HUES48 (cell line): ENCODE data around the gene DSCAM.

Source experiments
- H3K27ac ChIP-seq: one replicate; pipeline ENCODE4 v1.7.0; 2013; ENCODE audit warnings: low read depth, low read length, inconsistent platforms
- H3K27me3 ChIP-seq: 2 replicates; pipeline ENCODE4 v1.6.1; 2013; ENCODE audit warnings: mild to moderate bottlenecking, low read length; ENCODE audit not compliant: control insufficient read depth, insufficient read depth
- H3K36me3 ChIP-seq: 2 replicates; pipeline ENCODE4 v1.6.1; 2013; ENCODE audit warnings: low read length; ENCODE audit not compliant: control insufficient read depth, insufficient read depth
- H3K4me1 ChIP-seq: 2 replicates; pipeline ENCODE4 v1.6.1; 2013; ENCODE audit warnings: mild to moderate bottlenecking, low read length; ENCODE audit not compliant: control insufficient read depth, insufficient read depth
- H3K4me3 ChIP-seq: 2 replicates; pipeline ENCODE4 v1.5.1; 2013; ENCODE audit warnings: mild to moderate bottlenecking, low read depth, low read length
- H3K9ac ChIP-seq: 2 replicates; pipeline ENCODE4 v1.6.1; 2013; ENCODE audit warnings: mild to moderate bottlenecking, low read depth, low read length, moderate library complexity
- H3K9me3 ChIP-seq: 2 replicates; pipeline ENCODE4 v1.6.1; 2013; ENCODE audit warnings: low read length; ENCODE audit not compliant: control insufficient read depth, insufficient read depth

Gene DSCAM

DNA sequence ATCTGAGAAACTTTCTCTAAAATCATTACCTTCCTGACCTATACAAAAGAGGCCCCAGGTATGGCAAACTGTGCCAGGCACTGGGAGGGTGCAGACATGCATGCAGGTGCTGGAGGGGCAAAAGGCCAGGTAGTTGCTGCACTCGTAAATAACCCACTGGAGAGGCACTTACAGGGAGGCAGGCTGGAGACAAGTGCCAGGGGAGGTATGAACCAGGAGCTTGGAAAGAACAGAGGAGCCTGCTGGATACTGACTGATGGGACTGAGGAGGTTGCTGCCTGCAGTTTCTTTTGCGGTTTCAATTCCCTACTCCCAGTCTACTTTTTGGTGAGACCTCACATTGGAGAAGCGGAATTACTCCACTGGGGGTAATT, 113.9 kb downstream of the DSCAM start:
- Histone ChIP-seq H3K4me1 (no peaks in the 10 kb centered on the region), H3K9me3 (no peaks in the 10 kb centered on the region), H3K9ac (no peak overlapping the region), H3K4me3 (no peak overlapping the region), H3K36me3 (no peaks in the 10 kb centered on the region), H3K27ac (no peak overlapping the region), H3K27me3 (no peaks in the 10 kb centered on the region)

DNA sequence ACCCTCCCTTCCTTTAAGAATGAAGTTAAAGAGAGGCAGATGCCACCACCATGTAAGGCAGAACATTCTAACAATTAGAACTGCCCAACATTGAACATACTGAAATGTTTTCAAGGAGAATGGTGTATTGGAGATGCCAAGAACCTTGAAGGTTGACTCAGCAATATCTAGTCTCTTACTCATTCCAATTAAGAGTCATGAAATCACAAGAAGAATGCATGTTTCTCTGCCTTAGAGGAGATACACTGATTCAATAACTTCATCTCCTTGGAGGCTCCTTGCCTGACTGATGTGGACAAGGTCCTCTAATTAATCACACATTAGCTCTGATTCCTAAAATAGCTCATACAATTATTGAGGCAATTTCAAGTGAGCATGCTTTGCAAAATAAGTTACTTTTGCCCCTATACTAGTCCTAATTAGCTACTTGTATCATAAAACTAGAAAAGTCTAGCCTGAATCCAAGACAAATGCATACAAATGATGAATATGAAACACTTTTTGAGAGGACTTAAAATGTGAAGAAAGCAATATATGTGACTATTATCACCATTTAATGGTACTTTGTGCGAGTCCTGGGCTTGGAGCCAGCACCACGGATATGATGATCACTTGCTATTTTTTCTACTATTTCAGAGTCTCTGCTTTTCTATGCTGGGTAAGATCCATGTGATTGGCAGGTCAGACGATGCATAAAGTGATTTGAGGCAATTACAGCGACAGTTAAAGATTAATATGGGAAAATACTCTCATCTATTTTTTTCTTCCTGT, 114.5 kb downstream of the DSCAM start:
- H3K36me3 ChIP-seq: no peaks in the 10 kb centered on the region
- no peaks in the 10 kb centered on the region for H3K27me3 ChIP-seq
- H3K27ac ChIP-seq: no peak overlapping the region
- no peaks in the 10 kb centered on the region for H3K4me1 ChIP-seq
- no peak overlapping the region for H3K4me3 ChIP-seq
- no peaks in the 10 kb centered on the region for H3K9me3 ChIP-seq
- no peak overlapping the region for H3K9ac ChIP-seq

GRCh38 chr21:40731206-40731605, 115.8 kb downstream of the DSCAM start:
- H3K9ac ChIP-seq: no peak overlapping the region

GRCh38 chr21:40730426-40730800, 116.5 kb downstream of the DSCAM start:
- Histone ChIP-seq H3K36me3 (no peaks in the 10 kb centered on the region), H3K4me3 (no peak overlapping the region), H3K27ac (no peak overlapping the region), H3K4me1 (no peaks in the 10 kb centered on the region), H3K27me3 (no peaks in the 10 kb centered on the region), H3K9ac (no peak overlapping the region), H3K9me3 (no peaks in the 10 kb centered on the region)

More at GRCh38 chr21:40731206-40731605, 115.8 kb downstream of the DSCAM start:
- no peaks in the 10 kb centered on the region for H3K4me1 ChIP-seq
- H3K36me3 ChIP-seq: no peaks in the 10 kb centered on the region
- no peak overlapping the region for H3K4me3 ChIP-seq
- H3K27ac ChIP-seq: no peak overlapping the region
- no peaks in the 10 kb centered on the region for H3K27me3 ChIP-seq
- H3K9me3 ChIP-seq: no peaks in the 10 kb centered on the region

GRCh38 chr21:40729761-40730425, 117.1 kb downstream of the DSCAM start:
- Histone ChIP-seq H3K4me3 (no peak overlapping the region), H3K36me3 (no peaks in the 10 kb centered on the region), H3K27me3 (no peaks in the 10 kb centered on the region), H3K27ac (no peak overlapping the region), H3K9me3 (no peaks in the 10 kb centered on the region), H3K4me1 (peaks cover 3% of the 10 kb centered on the region; the same call in 1 of the 2 replicates), H3K9ac (no peak overlapping the region)

DNA sequence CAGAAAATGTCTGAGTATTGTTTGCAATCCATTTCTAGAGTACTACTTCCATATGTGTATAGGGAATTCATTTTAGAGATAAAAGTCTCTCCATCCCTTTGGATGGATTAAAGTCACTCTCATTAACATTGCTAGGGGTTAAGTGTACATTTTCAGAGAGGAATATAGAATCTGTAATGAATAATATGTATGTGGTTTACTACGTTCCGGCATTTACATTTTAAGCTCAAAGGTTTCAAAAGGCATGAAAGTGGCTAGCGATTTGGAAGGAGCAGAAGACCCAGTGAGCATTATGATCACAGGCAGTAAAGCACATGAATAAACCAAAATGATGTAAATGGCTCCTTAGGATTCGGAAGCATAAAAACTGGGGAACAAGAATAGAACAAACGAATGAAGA, 123.0 kb downstream of the DSCAM start:
- Histone ChIP-seq H3K9me3 (no peaks in the 10 kb centered on the region; the same call in 1 of the 2 replicates), H3K4me3 (no peak overlapping the region), H3K27me3 (no peaks in the 10 kb centered on the region), H3K9ac (no peak overlapping the region), H3K36me3 (no peaks in the 10 kb centered on the region), H3K4me1 (peaks cover 6% of the 10 kb centered on the region; the same call in 1 of the 2 replicates), H3K27ac (no peak overlapping the region)

- Histone ChIP-seq H3K27ac (no peak overlapping the region), H3K36me3 (no peaks in the 10 kb centered on the region), H3K9me3 (no peaks in the 10 kb centered on the region; the same call in 1 of the 2 replicates), H3K4me1 (peaks cover 6% of the 10 kb centered on the region; the same call in 1 of the 2 replicates), H3K9ac (no peak overlapping the region), H3K27me3 (no peaks in the 10 kb centered on the region), H3K4me3 (no peak overlapping the region)
These were observed 123.6 kb downstream of the DSCAM start for GRCh38 chr21:40723317-40723716.

DNA sequence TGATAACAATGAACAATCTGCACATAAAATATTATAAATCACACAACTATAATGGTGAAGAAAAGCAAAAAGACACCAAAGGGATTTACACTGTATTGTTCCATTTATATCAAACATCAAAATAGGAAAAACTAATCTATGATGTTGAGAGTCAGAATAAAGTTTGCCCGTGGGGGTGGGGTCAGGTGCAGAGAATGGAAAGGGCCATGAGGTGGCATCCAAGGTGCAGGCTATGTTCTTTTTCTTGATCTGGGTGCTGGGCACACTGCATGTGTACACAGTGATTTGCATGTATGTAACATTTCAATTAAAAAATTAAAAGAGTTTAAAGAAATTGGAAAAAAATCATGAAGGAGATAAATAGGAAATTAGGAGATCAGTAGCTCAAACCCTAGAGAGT, 127.3 kb downstream of the DSCAM start:
- Histone ChIP-seq H3K4me3 (no peak overlapping the region), H3K9ac (no peak overlapping the region), H3K9me3 (no peaks in the 10 kb centered on the region; the same call in 1 of the 2 replicates), H3K36me3 (no peaks in the 10 kb centered on the region), H3K27ac (no peak overlapping the region), H3K4me1 (peaks cover under 1% of the 10 kb centered on the region; the same call in 1 of the 2 replicates), H3K27me3 (no peaks in the 10 kb centered on the region)

- Histone ChIP-seq H3K27ac (no peak overlapping the region), H3K4me1 (no peaks in the 10 kb centered on the region), H3K9me3 (no peaks in the 10 kb centered on the region; the same call in 1 of the 2 replicates), H3K27me3 (no peaks in the 10 kb centered on the region), H3K4me3 (no peak overlapping the region), H3K9ac (no peak overlapping the region), H3K36me3 (no peaks in the 10 kb centered on the region)
These were observed 129.9 kb downstream of the DSCAM start for GRCh38 chr21:40717028-40717427.

GRCh38 chr21:40714536-40714935, 132.4 kb downstream of the DSCAM start:
- H3K9me3 ChIP-seq: no peaks in the 10 kb centered on the region
- no peaks in the 10 kb centered on the region for H3K4me1 ChIP-seq
- H3K9ac ChIP-seq: no peak overlapping the region
- H3K4me3 ChIP-seq: no peak overlapping the region
- H3K36me3 ChIP-seq: no peaks in the 10 kb centered on the region
- no peaks in the 10 kb centered on the region for H3K27me3 ChIP-seq
- no peak overlapping the region for H3K27ac ChIP-seq

DNA sequence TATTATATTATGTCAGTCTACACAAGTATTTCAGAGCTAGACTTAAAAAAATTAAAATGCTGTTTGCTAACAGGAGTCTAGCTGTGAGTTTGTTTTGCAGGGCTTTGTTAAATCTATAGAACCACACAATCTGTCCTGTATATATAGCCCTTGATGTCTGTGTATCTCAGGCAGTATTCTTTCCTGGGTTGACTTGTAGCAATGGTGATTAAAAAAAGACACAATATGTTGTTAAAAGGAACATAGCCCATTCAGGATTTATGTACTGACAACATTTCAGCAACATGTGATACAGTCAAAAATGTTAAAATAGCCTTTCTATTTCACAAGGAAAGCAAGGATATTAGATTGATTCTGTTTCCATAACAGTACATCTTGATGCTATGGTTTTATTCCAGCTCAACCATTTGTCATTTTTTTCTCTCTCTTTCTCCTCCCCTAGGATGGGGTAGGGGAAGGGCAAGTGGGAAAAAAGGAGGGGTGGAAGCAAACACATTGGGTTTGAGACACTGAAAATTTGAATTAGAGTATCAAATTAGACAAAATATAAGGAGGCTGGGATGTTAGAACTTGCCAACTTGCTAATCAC, 139.2 kb downstream of the DSCAM start:
- Histone ChIP-seq H3K27ac (no peak overlapping the region), H3K27me3 (no peaks in the 10 kb centered on the region), H3K9ac (no peak overlapping the region), H3K36me3 (no peaks in the 10 kb centered on the region), H3K4me3 (no peak overlapping the region), H3K9me3 (no peaks in the 10 kb centered on the region), H3K4me1 (no peaks in the 10 kb centered on the region)
